PC-3 (cell line): ENCODE measurements around the gene STXBP1. TPM values are rescaled to one million over a fixed set of nuclear protein-coding genes. Genes with fewer than 3 reads are reported as not detected.

Experiments used
- ATAC-seq: fragments of 200-7000 bp; cut with Tn5 transposase; 2 replicates; pipeline ENCODE4 v1.9.1; 2020; ENCODE audit warnings: mild to moderate bottlenecking, moderate library complexity
- BruUV-seq: library from RNA; stranded (reverse); fragments of 400-500 nt; replicated peaks from 2 replicates; lab custom pipeline; 2021; lab: Mats Ljungman, UMichigan
- CTCF ChIA-PET: fragments of 300-600 bp; sonication (Branson Sonifier 250); formaldehyde crosslinking; loops from one replicate; lab custom pipeline; 2022; ENCODE audit warnings: antibody characterized with exemption; lab: Charles Lee
- POLR2A ChIA-PET: fragments of 300-600 bp; sonication (Branson Sonifier 250); formaldehyde crosslinking; loops from one replicate; lab custom pipeline; 2022; ENCODE audit warnings: antibody characterized with exemption; ENCODE audit not compliant: unreplicated experiment; lab: Charles Lee
- DNase-seq: peaks from one replicate; pipeline ENCODE4 v3.0.0-alpha.2; 2015
- H2AFZ ChIP-seq: fragments of 300-600 bp; sonication (generic); 2 replicates; pipeline ENCODE4 v1.6.0; 2016; ENCODE audit warnings: antibody characterized with exemption, low read length
- H3F3A ChIP-seq: fragments of 300-600 bp; sonication (generic); one replicate; pipeline ENCODE4 v1.6.0; 2017; ENCODE audit warnings: antibody characterized with exemption, low read length, control low read depth, mild to moderate bottlenecking; ENCODE audit not compliant: unreplicated experiment
- H3K27ac ChIP-seq: fragments of 300-600 bp; sonication (generic); 2 replicates; pipeline ENCODE4 v1.5.1; 2016; ENCODE audit warnings: mild to moderate bottlenecking, low read length
- H3K27me3 ChIP-seq: fragments of 300-600 bp; sonication (generic); 2 replicates; pipeline ENCODE4 v1.6.1; 2016; ENCODE audit warnings: low read length, mixed read lengths
- H3K36me3 ChIP-seq: fragments of 300-600 bp; sonication (generic); 2 replicates; pipeline ENCODE4 v1.6.1; 2016; ENCODE audit warnings: low read depth, mixed run types, low read length, mixed read lengths
- H3K4me1 ChIP-seq: fragments of 300-600 bp; sonication (generic); 2 replicates; pipeline ENCODE4 v1.5.1; 2016; ENCODE audit warnings: low read length; ENCODE audit not compliant: insufficient read depth
- H3K4me2 ChIP-seq: fragments of 300-600 bp; sonication (generic); 2 replicates; pipeline ENCODE4 v1.6.0; 2016; ENCODE audit warnings: low read length
- H3K4me3 ChIP-seq: fragments of 300-600 bp; sonication (generic); 2 replicates; pipeline ENCODE4 v1.5.1; 2016; ENCODE audit warnings: mild to moderate bottlenecking, low read length, mixed read lengths
- H3K79me2 ChIP-seq: fragments of 300-600 bp; sonication (generic); 2 replicates; pipeline ENCODE4 v1.6.1; 2017; ENCODE audit warnings: low read length, mixed read lengths
- H3K9ac ChIP-seq: fragments of 300-600 bp; sonication (generic); 2 replicates; pipeline ENCODE4 v1.6.0; 2016; ENCODE audit warnings: mild to moderate bottlenecking, low read length
- H3K9me2 ChIP-seq: fragments of 300-600 bp; sonication (generic); replicated peaks from 2 replicates; pipeline ENCODE4 v1.6.1; 2016; ENCODE audit warnings: mixed run types, low read length, mixed read lengths
- H3K9me3 ChIP-seq: fragments of 300-600 bp; sonication (generic); 2 replicates; pipeline ENCODE4 v1.6.1; 2016; ENCODE audit warnings: low read length, mixed read lengths
- H4K20me1 ChIP-seq: fragments of 300-600 bp; sonication (generic); 2 replicates; pipeline ENCODE4 v1.6.1; 2016; ENCODE audit warnings: low read length, mixed read lengths
- CTCF ChIP-seq: fragments of 300-600 bp; sonication (generic); conservative IDR thresholded peaks from 2 replicates; pipeline ENCODE4 v1.5.1; 2017; ENCODE audit warnings: antibody characterized with exemption, low read depth, mild to moderate bottlenecking, low read length
- EZH2 ChIP-seq: fragments of 300-600 bp; sonication (generic); IDR thresholded peaks from one replicate; pipeline ENCODE4 v1.6.1; 2017; ENCODE audit warnings: antibody characterized with exemption, mild to moderate bottlenecking, low read length; ENCODE audit not compliant: unreplicated experiment
- EZH2phosphoT487 ChIP-seq: fragments of 300-600 bp; sonication (generic); IDR thresholded peaks from 2 replicates; pipeline ENCODE4 v1.6.1; 2018; ENCODE audit warnings: mild to moderate bottlenecking, antibody characterized with exemption, low read length, borderline replicate concordance
- intact Hi-C: fragments of 100-400 bp; cut with micrococcal nuclease; formaldehyde crosslinking; loops from 2 replicates; pipeline ENCODE4 v1.9.0; 2023
- total RNA-seq: library from RNA; depleted of rRNA; stranded (reverse); fragments of >200 nt; gene quantifications from 2 replicates; pipeline ENCODE4 v1.2.3, GENCODE V29; 2014

STXBP1 gene
- total RNA-seq, 1 experiment from 2014 or later = 9.1 TPM

DNA sequence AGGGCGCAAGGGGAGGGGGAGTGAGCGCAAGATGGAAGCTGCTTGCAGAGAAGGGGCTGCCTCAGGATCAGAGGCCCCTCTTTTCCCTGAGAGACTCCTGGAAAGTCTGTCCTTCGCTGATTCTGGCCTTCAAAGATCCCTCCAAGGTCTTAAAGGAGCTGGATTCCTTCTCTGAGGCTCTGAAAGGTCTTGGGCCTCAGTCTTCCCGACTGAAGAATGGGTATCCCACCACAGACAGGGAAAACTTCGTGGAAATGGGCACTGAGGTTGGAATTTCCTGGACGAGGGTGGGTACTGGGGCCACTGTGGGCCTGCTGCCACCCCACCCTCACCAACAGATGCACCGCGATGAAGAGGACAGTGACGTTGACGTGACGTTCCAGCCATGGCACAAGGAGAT is 100.3 kb downstream of the STXBP1 start:
- TF ChIP-seq EZH2 (no peak), EZH2phosphoT487 (no peak), CTCF (no peak)
- BruUV-seq = no TSS peak
- no peaks in the 10 kb centered on the region for H3K9me3 ChIP-seq
- H3K27ac ChIP-seq = no peak overlapping the region
- H3K27me3 ChIP-seq = no peaks in the 10 kb centered on the region
- H3K36me3 ChIP-seq = no peaks in the 10 kb centered on the region
- no peak overlapping the region for H3K4me3 ChIP-seq
- H3K4me1 ChIP-seq = peaks cover 5% of the 10 kb centered on the region; the same call in 1 of the 2 replicates
- intact Hi-C loops = no loop called here
- peaks cover 16% of the 10 kb centered on the region for H3K79me2 ChIP-seq
- no peaks in the 10 kb centered on the region for H4K20me1 ChIP-seq
- H3F3A ChIP-seq = no peaks in the 10 kb centered on the region
- no peaks in the 10 kb centered on the region for H3K9me2 ChIP-seq
- ChIA-PET POLR2A (no interaction called here), CTCF (no interaction called here)
- H3K9ac ChIP-seq = no peak overlapping the region
- ATAC-seq (no peak), DNase-seq (no peak)
- H2AFZ ChIP-seq = no peak overlapping the region
- no peak overlapping the region for H3K4me2 ChIP-seq

- ChIA-PET POLR2A (no interaction called here), CTCF (no interaction called here)
- no peaks in the 10 kb centered on the region for H3K9me2 ChIP-seq
- H3K27ac ChIP-seq = no peak overlapping the region
- no peaks in the 10 kb centered on the region for H3K36me3 ChIP-seq
- TF ChIP-seq CTCF (no peak), EZH2 (no peak), EZH2phosphoT487 (no peak)
- no peaks in the 10 kb centered on the region for H3F3A ChIP-seq
- H4K20me1 ChIP-seq = no peaks in the 10 kb centered on the region
- no peak overlapping the region for H3K9ac ChIP-seq
- peaks cover 5% of the 10 kb centered on the region; the same call in 1 of the 2 replicates for H3K4me1 ChIP-seq
- H3K9me3 ChIP-seq = no peaks in the 10 kb centered on the region
- peaks cover 16% of the 10 kb centered on the region for H3K79me2 ChIP-seq
- ATAC-seq = no peak
- no peaks in the 10 kb centered on the region for H3K27me3 ChIP-seq
- BruUV-seq = no TSS peak
- no peak for DNase-seq
- intact Hi-C loops = no loop called here
- H2AFZ ChIP-seq = no peak overlapping the region
- no peak overlapping the region for H3K4me2 ChIP-seq
- no peak overlapping the region for H3K4me3 ChIP-seq
Measured at GRCh38 chr9:127712867-127713266, 100.8 kb downstream of the STXBP1 start.

DNA sequence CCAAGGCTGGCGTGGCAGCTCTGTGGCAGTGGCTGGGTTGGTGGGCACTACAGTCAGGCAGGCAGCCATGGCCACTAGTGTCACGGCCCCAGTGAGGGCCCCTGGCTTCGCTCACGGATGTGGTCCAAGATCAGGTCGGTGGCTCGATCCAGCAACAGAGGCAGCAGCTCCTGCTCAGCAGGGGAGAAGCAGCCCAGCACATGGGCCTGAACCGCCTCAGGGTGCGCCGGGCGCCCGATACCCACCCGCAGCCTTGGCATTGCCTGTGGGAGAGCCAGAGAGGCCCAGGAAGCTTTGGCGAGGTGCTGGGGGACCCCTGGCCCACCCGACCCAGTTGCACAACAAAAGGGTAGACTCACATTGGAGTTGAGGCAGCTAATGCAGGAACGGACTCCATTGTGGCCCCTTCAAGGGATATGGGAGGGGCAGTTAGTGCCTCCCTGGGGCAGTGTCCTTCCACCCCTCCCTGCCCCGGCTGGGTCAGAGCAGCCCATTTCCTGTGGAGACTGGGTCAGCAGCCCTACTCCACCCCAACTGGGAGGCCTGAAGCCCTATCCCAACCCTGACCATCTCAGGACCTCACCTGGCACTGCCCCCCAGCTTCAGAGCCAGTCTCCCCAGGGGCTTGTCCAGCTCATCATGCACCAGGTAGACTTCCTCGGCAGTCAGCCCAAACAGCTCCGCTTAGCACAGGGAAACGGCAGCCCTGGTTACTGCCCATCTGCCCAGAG is 102.1 kb downstream of the STXBP1 start:
- Histone ChIP-seq H3K9me2 (no peaks in the 10 kb centered on the region), H3K9ac (no peak overlapping the region), H3K4me1 (peaks cover 5% of the 10 kb centered on the region; the same call in 1 of the 2 replicates), H3K79me2 (peaks cover 16% of the 10 kb centered on the region), H4K20me1 (no peaks in the 10 kb centered on the region), H2AFZ (no peak overlapping the region), H3K9me3 (no peaks in the 10 kb centered on the region), H3K4me3 (peak overlapping the region; percentile 97), H3F3A (no peaks in the 10 kb centered on the region), H3K27ac (no peak overlapping the region), H3K4me2 (peak overlapping the region; percentile 98), H3K36me3 (no peaks in the 10 kb centered on the region), H3K27me3 (no peaks in the 10 kb centered on the region)
- ChIA-PET CTCF (interaction anchor here (1.1 kb wide), 1 partner anchor 21 kb away, joined by 3 read pairs; no protein-coding TSS in a partner anchor), POLR2A (no interaction called here)
- DNase-seq (peak; percentile 16), ATAC-seq (peak; percentile 21; the same call in 1 of the 2 replicates)
- TF ChIP-seq EZH2 (no peak), CTCF (no peak), EZH2phosphoT487 (no peak)
- intact Hi-C loops = no loop called here
- BruUV-seq = no TSS peak
